K562 (cell line): ENCODE results near the gene MAPKAPK3. TPM values are rescaled to one million over a fixed set of nuclear protein-coding genes. Genes with fewer than 3 reads are reported as not detected.

Experiments used
- ATAC-seq: fragments of 200-7000 bp; cut with Tn5 transposase; 3 replicates; pipeline ENCODE4 v1.9.1; 2020; ENCODE audit warnings: moderate library complexity
- BruUV-seq: library from RNA; stranded (reverse); fragments of 400-500 nt; replicated peaks from 2 replicates; lab custom pipeline; 2021; lab: Mats Ljungman, UMichigan
- CTCF ChIA-PET: fragments of 300-600 bp; formaldehyde crosslinking; extraction: SDS; loops from one replicate; lab custom pipeline; 2021; ENCODE audit warnings: low intra/inter-chr PET ratio; lab: Yijun Ruan, JAX
- POLR2A ChIA-PET: fragments of 300-600, 350-650 bp; sonication (Branson Sonifier 250); formaldehyde crosslinking; extraction: SDS; loops from one replicate; lab custom pipeline; 2021; ENCODE audit warnings: antibody characterized with exemption, inconsistent platforms; lab: Yijun Ruan, JAX
- DNase-seq, 4 experiments: peaks; one replicate each; pipeline versions ENCODE4 v3.0.0 to v3.0.0-alpha.2; 2011 to 2018; ENCODE audit warnings: low spot score in 3 of 4, mixed read lengths in 3 of 4; ENCODE audit errors: extremely low read depth in 1 of 4
- FAIRE-seq: peaks from 2 replicates; lab custom pipeline; 2011; peaks lifted over from hg19 to GRCh38; lab: Jason Lieb, UNC
- H2AFZ ChIP-seq: 2 replicates; pipeline ENCODE4 v1.6.0; 2011; ENCODE audit warnings: low read depth, low read length, control low read depth, inconsistent platforms
- H3K27ac ChIP-seq: fragments of 200-600 bp; 3 replicates; pipeline ENCODE4 v1.8.0; 2011; ENCODE audit warnings: low read depth, mild to moderate bottlenecking, control low read depth, inconsistent platforms, low read length, moderate library complexity, mixed read lengths; ENCODE audit errors: extremely low read depth
- H3K27me3 ChIP-seq, 2 experiments: fragments of 300-600 bp in 1 of 2; 2 replicates in 1 of 2; 3 replicates in 1 of 2; pipeline versions ENCODE4 v1.6.0 to v1.8.0; 2011; ENCODE audit warnings: inconsistent platforms in 2 of 2, low read length in 2 of 2, mild to moderate bottlenecking in 1 of 2, mixed read lengths in 1 of 2, moderate library complexity in 1 of 2; ENCODE audit not compliant: control insufficient read depth in 2 of 2, insufficient read depth in 2 of 2
- H3K36me3 ChIP-seq: fragments of 300-600 bp; 3 replicates; pipeline ENCODE4 v1.8.0; 2011; ENCODE audit warnings: mild to moderate bottlenecking, low read length, inconsistent platforms; ENCODE audit not compliant: control insufficient read depth, insufficient read depth
- H3K4me1 ChIP-seq, 2 experiments: fragments of 200-600 bp in 1 of 2; replicated peaks in 1 of 2; 2 replicates in 1 of 2; 3 replicates in 1 of 2; pipeline versions ENCODE4 v1.5.1 to v1.8.0; 2011; ENCODE audit warnings: inconsistent platforms in 2 of 2, low read length in 2 of 2, mild to moderate bottlenecking in 1 of 2, mixed read lengths in 1 of 2, moderate library complexity in 1 of 2; ENCODE audit not compliant: control insufficient read depth in 2 of 2, insufficient read depth in 2 of 2
- H3K4me2 ChIP-seq: 2 replicates; pipeline ENCODE4 v1.6.1; 2011; ENCODE audit warnings: low read length, control low read depth, inconsistent platforms, mixed read lengths; ENCODE audit not compliant: insufficient read depth
- H3K4me3 ChIP-seq: fragments of 200-600 bp; sonication (generic), shearing (Covaris generic); 2 replicates; pipeline ENCODE4 v1.5.1; 2016; ENCODE audit warnings: control low read depth, inconsistent platforms
- H3K79me2 ChIP-seq: fragments of 200-600 bp; 3 replicates; pipeline ENCODE4 v1.8.0; 2011; ENCODE audit warnings: low read length, inconsistent platforms; ENCODE audit not compliant: control insufficient read depth, insufficient read depth
- H3K9ac ChIP-seq, 2 experiments: 2 replicates each; pipeline versions ENCODE4 v1.6.0 to v1.6.1; 2011; ENCODE audit warnings: low read depth in 2 of 2, low read length in 2 of 2, control low read depth in 1 of 2, inconsistent platforms in 1 of 2, mild to moderate bottlenecking in 1 of 2, mixed read lengths in 1 of 2; ENCODE audit not compliant: insufficient read depth in 1 of 2
- H3K9me1 ChIP-seq: one replicate; pipeline ENCODE4 v1.6.0; 2011; ENCODE audit warnings: inconsistent platforms, mild to moderate bottlenecking, low read length, moderate library complexity; ENCODE audit not compliant: control insufficient read depth, insufficient read depth
- H3K9me3 ChIP-seq: replicated peaks from 2 replicates; pipeline ENCODE4 v1.5.1; 2011; ENCODE audit warnings: low read depth, low read length, inconsistent platforms; ENCODE audit not compliant: control insufficient read depth, insufficient read depth
- H4K20me1 ChIP-seq: replicated peaks from 2 replicates; pipeline ENCODE4 v1.6.1; 2011; ENCODE audit warnings: low read length, inconsistent platforms, mixed read lengths; ENCODE audit not compliant: control insufficient read depth, insufficient read depth
- ARHGAP35 ChIP-seq: fragments of 450-650 bp; IDR thresholded peaks from 2 replicates; pipeline ENCODE4 v1.6.1; 2018; ENCODE audit not compliant: partially characterized antibody
- ATF1 ChIP-seq, 2 experiments: fragments of 450-650 bp in 1 of 2; IDR thresholded peaks; 2 replicates each; pipeline ENCODE4 v1.6.1; 2016; ENCODE audit warnings: missing compliant biosample characterization in 1 of 2, missing genetic modification characterization in 1 of 2
- CBX1 ChIP-seq: sonication (generic); IDR thresholded peaks from 2 replicates; pipeline ENCODE4 v1.6.1; 2016; ENCODE audit warnings: antibody characterized with exemption, low read depth, mild to moderate bottlenecking
- CBX3 ChIP-seq, 2 experiments: IDR thresholded peaks; 1 replicate in 1 of 2; 2 replicates in 1 of 2; pipeline ENCODE4 v1.6.1; 2012; ENCODE audit warnings: inconsistent platforms in 2 of 2, low read length in 2 of 2, borderline replicate concordance in 1 of 2, control low read depth in 1 of 2
- PHB ChIP-seq: fragments of 250-450 bp; sonication (Bioruptor Pico); IDR thresholded peaks from 2 replicates; pipeline ENCODE4 v1.5.0; 2021
- PTRF ChIP-seq: fragments of 450-650 bp; IDR thresholded peaks from 2 replicates; pipeline ENCODE4 v1.6.1; 2016; ENCODE audit warnings: mild to moderate bottlenecking, missing genetic modification characterization, missing compliant biosample characterization
- TAF7 ChIP-seq: fragments of 450-650 bp; IDR thresholded peaks from 2 replicates; pipeline ENCODE4 v1.6.1; 2016; ENCODE audit warnings: missing genetic modification characterization, missing compliant biosample characterization
- TCF7L2 ChIP-seq: fragments of 150-350 bp; IDR thresholded peaks from 2 replicates; pipeline ENCODE4 v1.6.1; 2016; ENCODE audit warnings: low read depth, mild to moderate bottlenecking, low read length, moderate library complexity
- TFAM ChIP-seq: fragments of 250-450 bp; sonication (Bioruptor Pico); conservative IDR thresholded peaks from 2 replicates; pipeline ENCODE4 v1.5.0; 2021; ENCODE audit warnings: mild to moderate bottlenecking, moderate library complexity
- THRB ChIP-seq: fragments of 450-650 bp; formaldehyde crosslinking; conservative IDR thresholded peaks from 2 replicates; pipeline ENCODE4 v1.4.0; 2022; ENCODE audit warnings: mild to moderate bottlenecking, missing genetic modification characterization
- ZNF449 ChIP-seq: fragments of 250-450 bp; sonication (Bioruptor Pico); IDR thresholded peaks from 2 replicates; pipeline ENCODE4 v1.8.0; 2022; ENCODE audit warnings: moderate library complexity, mild to moderate bottlenecking, inconsistent platforms
- WGBS: fragments of 100-300 bp; shearing (Covaris generic); methylation state at CpG from one replicate; pipeline ENCODE4 v1.1.6; 2016; ENCODE audit warnings: low coverage, mixed read lengths; ENCODE audit not compliant: insufficient coverage; ENCODE audit errors: missing lambda C conversion rate; 5-methylcytosine and 5-hydroxymethylcytosine counted together
- in situ Hi-C: fragments of 300-500 bp; cut with MboI; formaldehyde crosslinking; loops from 4 replicates; pipeline ENCODE4 v1.15.0; 2018; ENCODE audit warnings: inconsistent platforms, mixed read lengths
- intact Hi-C: fragments of 100-400 bp; cut with micrococcal nuclease; formaldehyde crosslinking; loops from 2 replicates; pipeline ENCODE4 v1.14.2; 2022
- polyA plus RNA-seq, 8 experiments: library from polyadenylated mRNA; depleted of rRNA in 4 of 8; stranded (reverse) in 5 of 8; unstranded in 3 of 8; fragments of >200 nt; fragmentation: Nextera tagmentation in 2 of 8; fragmentation: Illumina TruSeq in 1 of 8; extraction: Ambion mirVana in 2 of 8; extraction: Trizol in 1 of 8; gene quantifications; 2 replicates each; pipeline versions ENCODE4 v1.2.1 to v1.2.3, GENCODE V29; 2011 to 2014; ENCODE audit warnings: inconsistent platforms in 1 of 8, missing spikeins in 1 of 8
- total RNA-seq, 7 experiments: library from RNA; depleted of rRNA in 6 of 7; stranded (reverse); fragments of >200 nt in 6 of 7; fragmentation: Illumina TruSeq in 2 of 7; extraction: Trizol in 2 of 7; gene quantifications; 2 replicates each; pipeline versions ENCODE4 v1.2.1 to v1.2.3, GENCODE V29; 2011 to 2021; ENCODE audit warnings: low replicate concordance in 1 of 7

MAPKAPK3 gene
- total and polyA plus RNA-seq, 9 of the 15 experiments (the other 6 are each of a cell fraction or from before 2014, with no cell fraction given), result 8.0 to 56.4 (median 41.2) TPM

GRCh38 chr3:50653937-50654595 lies 37.1 kb downstream of the MAPKAPK3 start:
- H3K9me3 ChIP-seq, result no peaks in the 10 kb centered on the region
- TF ChIP-seq PHB (CRISPR knock-in tag) (no peak), ATF1 (CRISPR knock-in tag; IDR thresholded peaks at IDR 0.05) (no peak), ATF1 (tag; IDR thresholded peaks at IDR 0.05) (no peak), ZNF449 (no peak), CBX1 (no peak), PTRF (tag) (no peak), THRB (CRISPR knock-in tag) (no peak), CBX3 (IDR thresholded peaks at IDR 0.05; ENCODE audit: borderline replicate concordance in 1 of 2, low read length in 2 of 2) (no peak), TAF7 (no peak), TCF7L2 (no peak), TFAM (CRISPR knock-in tag) (no peak), ARHGAP35 (no peak)
- H3K4me2 ChIP-seq, result no peak overlapping the region
- H3K4me3 ChIP-seq, result no peak overlapping the region
- peaks cover 6% of the 10 kb centered on the region for H4K20me1 ChIP-seq
- no TSS peak for BruUV-seq
- peaks cover 0 to 4% of the 10 kb centered on the region in 2 experiments; a peak in 2 of 5 replicates for H3K4me1 ChIP-seq
- H3K9me1 ChIP-seq, result no peaks in the 10 kb centered on the region
- ATAC-seq (no peak), FAIRE-seq (no peak), DNase-seq (no peak)
- H3K27me3 ChIP-seq, result peaks cover 0 to 15% of the 10 kb centered on the region in 2 experiments; a peak in 1 of 5 replicates
- no peak overlapping the region; a peak in 1 of 4 replicates for H3K9ac ChIP-seq
- H3K79me2 ChIP-seq, result no peaks in the 10 kb centered on the region
- intact Hi-C loops (no loop called here), in situ Hi-C loops (no loop called here)
- H3K27ac ChIP-seq, result no peak overlapping the region
- POLR2A ChIA-PET, result interaction anchor here (0.6 to 1.8 kb wide), 3 partner anchors 9 to 85 kb away, joined by 3 to 6 read pairs (median 4); no protein-coding TSS in a partner anchor
- H2AFZ ChIP-seq, result no peak overlapping the region
- CTCF ChIA-PET, result no interaction called here
- WGBS, result 9% methylated on average over 3 of the region's 3 CpGs
- H3K36me3 ChIP-seq, result no peaks in the 10 kb centered on the region
